Choroid plexus epithelial cell (primary cell): ENCODE measurements around the gene RFC1.

Source experiments
- DNase-seq: peaks from one replicate; pipeline ENCODE4 v3.0.0-alpha.2; 2010; ENCODE audit warnings: low read depth
- H3K4me3 ChIP-seq: 2 replicates; pipeline ENCODE4 v1.5.1; 2011; ENCODE audit warnings: low read depth, mild to moderate bottlenecking, control low read depth, low read length, moderate library complexity
- CTCF ChIP-seq: conservative IDR thresholded peaks from 2 replicates; pipeline ENCODE4 v1.5.1; 2011; ENCODE audit warnings: low read depth, mild to moderate bottlenecking, control low read depth, inconsistent platforms, low read length, moderate library complexity

RFC1 gene

DNA sequence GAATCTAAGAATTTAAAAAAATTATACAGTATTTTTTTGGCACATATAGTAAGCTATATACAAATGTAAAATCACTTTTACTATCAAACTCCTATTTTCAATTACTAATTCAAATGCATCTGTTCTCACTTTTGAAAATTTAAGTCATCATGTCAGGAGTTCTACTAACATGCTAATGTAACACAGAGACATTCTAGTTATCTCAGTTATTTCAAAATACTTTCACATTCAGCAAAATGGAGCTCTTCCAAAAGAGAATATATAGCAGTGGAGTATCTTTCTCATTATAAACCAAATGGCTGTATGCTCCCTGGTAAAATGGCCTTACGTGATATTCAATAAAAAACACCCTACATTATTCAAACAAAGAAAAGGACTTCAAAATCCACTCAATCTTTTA is 42.3 kb downstream of the RFC1 start:
- no peak overlapping the region for H3K4me3 ChIP-seq
- no peak for TF ChIP-seq CTCF
- DNase-seq = peak; percentile 27

- peak; percentile 64 for DNase-seq
- TF ChIP-seq CTCF = no peak
- no peak overlapping the region for H3K4me3 ChIP-seq
Measured at GRCh38 chr4:39320381-39321115, 45.6 kb downstream of the RFC1 start.

GRCh38 chr4:39319676-39320075 is 46.5 kb downstream of the RFC1 start:
- no peak for TF ChIP-seq CTCF
- no peak overlapping the region for H3K4me3 ChIP-seq
- DNase-seq = peak; percentile 92

DNA sequence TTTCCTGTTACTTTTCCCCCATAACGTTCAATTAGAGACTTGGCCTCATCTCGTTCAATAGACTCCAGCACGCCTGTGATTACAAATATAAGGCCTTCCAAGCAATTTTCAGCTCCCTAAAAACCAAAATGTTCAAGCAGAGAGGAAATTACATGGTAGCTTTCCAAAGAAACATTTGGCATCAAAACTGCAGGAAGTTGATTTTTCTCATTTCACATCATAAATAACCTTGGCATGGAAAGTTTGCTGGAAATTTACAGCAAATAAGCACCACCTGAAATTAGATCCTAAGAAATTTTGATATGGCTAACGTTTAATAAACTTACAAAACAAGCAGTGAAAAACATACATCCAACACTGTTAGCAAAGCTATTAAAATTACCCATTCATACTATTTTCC is 53.3 kb downstream of the RFC1 start:
- no peak overlapping the region for H3K4me3 ChIP-seq
- no peak for DNase-seq
- TF ChIP-seq CTCF = no peak

DNA sequence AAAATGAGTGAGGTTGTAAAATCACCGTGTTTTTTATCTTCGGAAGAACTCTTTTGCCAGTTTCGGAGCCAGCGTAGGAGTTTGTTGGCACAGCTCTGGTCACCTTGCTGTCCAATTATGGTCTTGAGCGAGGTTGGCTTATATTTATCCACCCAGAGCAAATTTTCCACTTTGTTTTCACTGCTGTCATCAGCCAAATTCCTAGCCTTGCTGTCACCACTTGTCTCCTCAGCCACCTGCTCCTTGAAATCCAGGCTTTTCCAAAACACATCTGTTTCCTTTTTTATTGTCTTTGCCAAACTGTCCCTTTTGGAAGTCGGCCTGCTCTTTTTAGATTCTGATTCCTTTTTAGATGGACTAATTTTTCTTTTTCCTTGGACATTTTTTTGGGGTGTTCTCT is 57.6 kb downstream of the RFC1 start:
- no peak for TF ChIP-seq CTCF
- no peak overlapping the region for H3K4me3 ChIP-seq
- no peak for DNase-seq

DNA sequence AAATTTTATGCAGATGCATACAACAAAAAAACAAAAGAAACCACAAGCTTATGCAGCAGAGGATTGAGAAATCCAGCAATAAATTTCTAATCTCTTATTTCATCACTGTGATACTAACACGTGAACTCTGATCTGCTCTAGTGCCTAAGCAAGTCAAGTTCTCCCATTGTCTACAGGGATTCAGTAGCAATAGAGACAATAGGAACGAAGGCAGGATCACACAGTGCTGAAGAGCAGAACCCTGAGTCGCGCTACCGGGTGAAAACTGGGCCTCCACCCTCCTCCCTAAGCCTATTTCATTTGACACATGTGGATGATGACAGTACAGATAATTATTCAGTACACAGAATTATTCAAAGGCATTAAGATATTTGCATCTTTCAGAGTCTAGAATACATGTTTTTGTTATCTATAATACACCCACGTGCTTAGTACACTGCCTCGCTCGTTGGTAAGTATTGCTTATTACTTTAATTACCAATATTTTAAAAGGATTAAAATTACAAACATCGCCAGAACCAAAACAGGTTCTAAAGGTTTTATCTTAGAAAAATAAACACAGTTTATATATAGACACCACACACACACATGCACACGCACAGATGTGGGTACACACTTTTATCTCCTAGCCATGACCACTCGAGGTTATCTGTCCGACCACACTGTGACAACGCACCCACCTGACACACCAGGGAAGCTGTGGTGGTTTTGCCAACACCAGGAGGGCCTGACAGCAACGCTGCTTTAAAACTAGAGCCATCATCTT is 60.1 kb downstream of the RFC1 start:
- TF ChIP-seq CTCF = no peak
- peak; percentile 20 for DNase-seq
- H3K4me3 ChIP-seq = no peak overlapping the region
